Adipocyte (in vitro differentiated cells): ENCODE measurements around the gene RNF41.
"Not testable (repeated sequence)": the region's sequence is repeated elsewhere in the genome, so short reads cannot be mapped to it uniquely, and the experiment has no call there.

ENCODE experiments used
- DNase-seq: peaks from one replicate; pipeline ENCODE4 v3.0.0-alpha.2; 2015; ENCODE audit warnings: low read depth
- H3K27me3 ChIP-seq: replicated peaks from 2 replicates; pipeline ENCODE4 v1.7.0; 2013; ENCODE audit warnings: mild to moderate bottlenecking, low read length, moderate library complexity; ENCODE audit not compliant: control insufficient read depth, insufficient read depth
- H3K36me3 ChIP-seq: 2 replicates; pipeline ENCODE4 v1.7.0; 2013; ENCODE audit warnings: low read length, mild to moderate bottlenecking, moderate library complexity; ENCODE audit not compliant: control insufficient read depth, insufficient read depth, severe bottlenecking
- H3K4me1 ChIP-seq: 2 replicates; pipeline ENCODE4 v1.7.0; 2013; ENCODE audit warnings: mild to moderate bottlenecking, low read length, moderate library complexity; ENCODE audit not compliant: control insufficient read depth, insufficient read depth
- H3K4me3 ChIP-seq: 2 replicates; pipeline ENCODE4 v1.7.0; 2013; ENCODE audit warnings: mild to moderate bottlenecking, low read length, moderate library complexity
- H3K9ac ChIP-seq: 2 replicates; pipeline ENCODE4 v1.7.0; 2013; ENCODE audit warnings: mild to moderate bottlenecking, low read length, moderate library complexity
- H3K9me3 ChIP-seq: 2 replicates; pipeline ENCODE4 v1.7.0; 2013; ENCODE audit warnings: mild to moderate bottlenecking, low read length, moderate library complexity; ENCODE audit not compliant: control insufficient read depth

Gene RNF41

DNA sequence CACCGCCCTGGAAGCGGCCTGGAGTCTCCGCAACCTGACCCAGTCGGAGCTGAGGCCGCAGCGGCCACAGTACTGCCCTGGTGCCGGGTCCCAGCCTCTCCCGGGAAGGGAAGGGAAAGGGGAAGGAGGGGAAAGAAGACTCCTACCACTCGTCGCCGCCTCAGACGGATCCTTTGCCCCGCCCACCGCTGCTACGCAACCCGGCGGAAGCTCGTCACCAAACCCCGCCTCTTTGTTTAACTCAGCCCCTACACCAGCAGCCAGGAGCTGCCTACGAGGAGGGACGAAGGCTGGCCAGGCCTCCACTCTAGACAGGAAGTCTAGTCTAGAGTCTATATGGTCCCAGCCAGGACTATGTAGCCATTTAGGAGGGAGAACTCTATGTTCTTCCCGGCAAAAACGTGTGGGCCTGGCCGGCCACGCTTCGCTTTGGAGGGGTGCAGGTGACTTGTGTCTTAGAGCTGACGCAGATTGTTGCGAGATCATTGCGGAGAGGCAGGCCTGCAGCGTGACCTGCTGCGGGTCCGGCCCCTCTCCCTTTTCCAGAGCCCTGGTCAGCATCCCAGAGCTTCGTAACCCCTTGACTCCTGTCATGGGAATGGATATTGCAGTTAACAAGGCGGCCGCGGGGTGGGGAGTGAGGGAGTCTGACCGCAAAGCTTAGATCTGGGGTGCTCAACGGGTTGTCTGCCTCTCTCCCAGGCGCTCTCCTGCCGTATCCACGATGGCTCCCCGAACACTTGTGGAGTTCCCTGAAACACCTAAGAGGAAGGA lies at the start of gene RNF41:
RNF41 (minus strand) TSS at position 166 of the 774 bp plus-strand sequence. CDS start 7,875 bp downstream, outside the sequence.
- no peaks in the 10 kb centered on the region for H3K27me3 ChIP-seq
- peaks cover 24% of the 10 kb centered on the region for H3K4me1 ChIP-seq
- H3K4me3 ChIP-seq, result peak within 1 kb of the TSS; percentile 95
- peak within 1 kb of the TSS; percentile 98 for H3K9ac ChIP-seq
- H3K36me3 ChIP-seq, result no peaks in the 10 kb centered on the region
- no peaks in the 10 kb centered on the region for H3K9me3 ChIP-seq
- DNase-seq, result peak; percentile 99

- Histone ChIP-seq H3K9me3 (no peaks in the 10 kb centered on the region), H3K4me3 (no peak overlapping the region), H3K9ac (no peak overlapping the region), H3K4me1 (peaks cover 22% of the 10 kb centered on the region), H3K27me3 (no peaks in the 10 kb centered on the region), H3K36me3 (peaks cover 66% of the 10 kb centered on the region)
- DNase-seq, result peak; percentile 39
Measured at GRCh38 chr12:56271031-56271430, 49.3 kb upstream of the RNF41 start.

DNA sequence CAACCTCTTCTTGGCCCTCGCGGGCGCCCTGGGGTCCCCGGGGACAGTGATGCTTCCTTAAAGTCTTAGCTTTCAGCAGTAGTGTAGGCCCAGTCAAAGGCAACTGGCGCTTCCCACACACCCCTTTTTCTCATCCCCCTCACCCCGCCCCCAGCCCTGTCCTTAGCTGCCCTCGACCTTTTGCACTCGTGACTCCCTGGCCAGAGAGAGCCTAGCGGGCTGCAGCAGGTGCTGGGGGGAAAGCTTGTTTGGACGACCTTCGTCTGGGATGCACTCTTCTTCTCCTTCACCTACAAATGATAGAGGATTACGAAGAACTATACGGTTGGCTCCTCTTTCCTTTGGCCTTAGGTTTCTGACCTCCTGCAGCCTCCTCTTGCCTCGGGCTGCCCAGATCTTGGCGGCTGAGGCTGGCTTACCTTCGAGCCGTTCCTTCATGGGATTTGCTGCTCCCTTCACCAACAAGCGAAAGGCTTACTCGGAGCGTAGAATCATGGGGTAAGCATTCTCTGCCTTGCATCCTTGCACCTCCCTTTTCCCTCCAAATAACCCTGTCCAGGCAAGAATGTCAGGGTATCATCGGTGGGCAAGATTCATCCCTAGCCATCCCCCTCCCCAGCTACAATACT lies 45.8 kb upstream of the RNF41 start:
- peaks cover 32% of the 10 kb centered on the region for H3K36me3 ChIP-seq
- H3K27me3 ChIP-seq, result no peaks in the 10 kb centered on the region
- H3K9me3 ChIP-seq, result no peaks in the 10 kb centered on the region
- peak overlapping the region; percentile 90 for H3K4me3 ChIP-seq
- H3K4me1 ChIP-seq, result peaks cover 18% of the 10 kb centered on the region
- no peak for DNase-seq
- H3K9ac ChIP-seq, result peak overlapping the region; percentile 92

DNA sequence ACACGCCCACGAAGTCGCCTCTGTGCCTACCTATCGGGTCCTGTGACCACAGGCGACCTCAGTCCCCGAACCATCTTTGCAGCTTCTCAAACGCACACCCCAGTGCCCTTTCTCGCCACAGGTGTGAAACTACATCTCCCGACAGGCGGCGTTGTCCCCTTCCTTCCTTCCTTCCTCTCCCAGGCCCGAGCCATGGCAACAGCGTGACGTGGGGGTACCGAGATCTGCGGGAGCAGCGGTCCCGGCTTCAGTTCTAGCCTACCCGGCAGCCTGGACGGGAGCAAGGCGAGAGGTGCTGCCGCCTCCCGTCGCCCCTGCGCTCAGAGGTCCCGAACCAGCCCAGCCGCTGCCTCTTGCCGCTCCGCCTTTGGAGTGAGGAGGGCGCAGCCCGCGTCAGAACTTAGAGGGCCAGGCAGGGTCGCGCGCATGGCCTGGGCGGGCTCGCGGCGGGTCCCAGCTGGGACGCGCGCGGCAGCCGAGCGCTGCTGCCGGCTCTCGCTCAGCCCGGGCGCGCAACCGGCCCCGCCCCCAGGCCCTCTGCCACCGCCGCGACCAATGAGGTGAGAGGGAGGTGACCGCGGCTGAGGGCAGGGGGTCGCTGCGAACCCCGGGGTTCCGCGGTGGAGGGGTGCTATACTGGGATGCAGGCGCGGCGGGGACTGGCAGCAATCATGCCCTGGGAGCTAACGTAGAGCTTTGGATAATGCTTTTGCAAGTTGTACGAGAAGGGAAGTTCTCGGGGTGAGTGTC lies 45.1 kb upstream of the RNF41 start, which contains the start of gene COQ10A:
COQ10A (plus strand) TSS at position 250 of the 750 bp plus-strand sequence; CDS start at position 427, 177 bp downstream.
- DNase-seq, result peak; percentile 96
- H3K9me3 ChIP-seq, result no peaks in the 10 kb centered on the region
- H3K36me3 ChIP-seq, result peaks cover 25% of the 10 kb centered on the region
- H3K27me3 ChIP-seq, result no peaks in the 10 kb centered on the region
- H3K4me1 ChIP-seq, result peaks cover 21% of the 10 kb centered on the region
- H3K4me3 ChIP-seq, result peak within 1 kb of the TSS; percentile 90
- H3K9ac ChIP-seq, result peak within 1 kb of the TSS; percentile 92

DNA sequence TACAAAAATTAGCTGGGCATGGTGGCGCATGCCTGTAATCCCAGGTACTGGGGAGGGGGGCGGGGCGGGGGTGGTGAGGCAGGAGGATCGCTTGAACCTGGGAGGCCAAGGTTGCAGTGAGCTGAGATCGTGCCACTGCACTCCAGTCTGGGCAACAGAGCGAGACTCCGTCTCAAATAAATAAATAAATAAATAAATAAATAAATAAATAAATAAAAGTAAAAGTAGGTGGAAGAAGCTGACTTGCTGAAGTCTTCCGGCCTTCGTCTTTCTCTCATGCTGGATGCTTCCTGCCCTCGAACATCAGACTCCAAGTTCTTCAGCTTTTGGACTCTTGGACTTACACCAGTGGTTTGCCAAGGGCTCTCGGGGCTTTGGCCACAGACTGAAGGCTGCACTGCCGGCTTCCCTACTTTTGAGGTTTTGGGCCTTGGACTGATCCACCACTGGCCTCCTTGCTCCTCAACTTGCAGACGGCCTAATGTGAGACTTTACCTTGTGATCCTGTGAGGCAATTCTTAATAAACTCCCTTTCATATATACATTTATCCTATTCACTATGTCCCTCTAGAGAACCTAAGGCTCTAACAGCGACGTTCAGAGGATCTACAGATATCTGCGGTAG lies 44.5 kb upstream of the RNF41 start:
- not testable (repeated sequence) for H3K9me3 ChIP-seq, DNase-seq, H3K27me3 ChIP-seq
- peak overlapping the region; percentile 92 for H3K9ac ChIP-seq
- peaks cover 18% of the 10 kb centered on the region for H3K36me3 ChIP-seq
- H3K4me1 ChIP-seq, result peaks cover 27% of the 10 kb centered on the region
- H3K4me3 ChIP-seq, result peak overlapping the region; percentile 90

DNA sequence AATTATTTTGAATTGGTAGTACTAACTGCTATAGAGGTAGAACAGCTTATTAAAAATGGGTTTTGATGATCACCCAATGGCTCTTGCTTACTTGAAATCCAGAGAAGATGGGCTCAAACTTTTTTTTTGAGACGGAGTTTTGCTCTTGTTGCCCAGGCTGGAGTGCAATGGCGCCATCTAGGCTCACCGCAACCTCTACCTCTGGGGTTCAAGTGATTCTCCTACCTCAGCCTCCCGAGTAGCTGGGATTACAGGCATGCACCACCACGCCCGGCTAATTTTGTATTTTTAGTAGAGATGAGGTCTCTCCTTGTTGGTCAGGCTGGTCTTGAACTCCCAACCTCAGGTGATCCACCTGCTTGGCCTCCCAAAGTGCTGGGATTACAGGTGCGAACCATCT lies 41.2 kb upstream of the RNF41 start:
- H3K36me3 ChIP-seq, DNase-seq: not testable (repeated sequence)

GRCh38 chr12:56261503-56262232 lies 39.9 kb upstream of the RNF41 start:
- Histone ChIP-seq H3K27me3 (no peaks in the 10 kb centered on the region), H3K4me3 (no peak overlapping the region), H3K4me1 (peaks cover 30% of the 10 kb centered on the region), H3K9ac (no peak overlapping the region), H3K36me3 (no peaks in the 10 kb centered on the region), H3K9me3 (no peaks in the 10 kb centered on the region)
- DNase-seq, result peak; percentile 59

More for the DNA sequence above, 41.2 kb upstream of the RNF41 start:
- not testable (repeated sequence) for H3K4me3 ChIP-seq, H3K27me3 ChIP-seq, H3K9me3 ChIP-seq, H3K9ac ChIP-seq
- peaks cover 28% of the 10 kb centered on the region for H3K4me1 ChIP-seq

DNA sequence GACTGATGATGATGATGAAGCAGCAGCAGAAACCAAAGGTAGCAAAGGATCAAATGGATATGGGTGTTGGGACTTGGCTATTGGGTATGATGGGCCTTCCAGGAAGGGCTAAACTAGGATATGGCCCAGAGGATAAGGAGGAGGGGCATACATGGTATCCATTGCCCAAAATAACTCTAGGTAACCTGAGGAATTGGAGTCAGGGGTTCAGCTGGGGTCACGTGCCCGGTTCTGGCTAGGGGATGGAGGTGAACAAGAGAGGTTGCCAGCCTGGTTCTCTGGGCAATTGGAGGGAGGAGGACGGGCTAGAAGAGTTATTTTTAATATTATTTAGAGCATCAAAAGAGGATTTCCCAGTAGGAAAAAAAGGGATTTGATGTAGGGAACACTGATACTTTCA lies 39.2 kb upstream of the RNF41 start:
- no peak for DNase-seq
- no peaks in the 10 kb centered on the region for H3K27me3 ChIP-seq

DNA sequence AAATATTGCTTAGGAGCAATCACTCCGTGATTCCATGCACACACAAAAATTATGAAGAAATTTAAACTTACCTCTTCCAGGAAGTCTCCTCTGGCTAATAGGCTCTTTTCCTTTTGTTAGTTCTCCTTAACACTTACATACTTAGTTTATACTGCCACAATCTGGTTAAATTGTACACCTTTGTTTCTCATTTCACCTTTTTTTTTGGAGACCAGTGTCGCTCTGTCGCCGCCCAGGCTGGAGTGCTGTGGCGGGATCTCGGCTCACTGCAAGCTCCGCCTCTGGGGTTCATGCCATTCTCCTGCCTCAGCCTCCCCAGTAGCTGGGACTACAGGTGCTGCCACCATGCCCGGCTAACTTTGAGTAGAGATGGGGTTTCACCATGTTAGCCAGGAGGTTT lies 38.7 kb upstream of the RNF41 start:
- H3K36me3 ChIP-seq, result peaks cover 9% of the 10 kb centered on the region
- no peaks in the 10 kb centered on the region for H3K9me3 ChIP-seq
- peaks cover 36% of the 10 kb centered on the region for H3K4me1 ChIP-seq
- DNase-seq, result no peak
- no peak overlapping the region for H3K4me3 ChIP-seq
- H3K9ac ChIP-seq, result no peak overlapping the region
- H3K27me3 ChIP-seq, result no peaks in the 10 kb centered on the region

More for the DNA sequence above, 39.2 kb upstream of the RNF41 start:
- Histone ChIP-seq H3K4me3 (no peak overlapping the region), H3K36me3 (peaks cover 3% of the 10 kb centered on the region), H3K4me1 (peaks cover 32% of the 10 kb centered on the region), H3K9me3 (no peaks in the 10 kb centered on the region), H3K9ac (no peak overlapping the region)

- Histone ChIP-seq H3K4me1 (peaks cover 36% of the 10 kb centered on the region), H3K4me3 (peak overlapping the region; percentile 86), H3K9ac (peak overlapping the region; percentile 92), H3K9me3 (no peaks in the 10 kb centered on the region), H3K27me3 (no peaks in the 10 kb centered on the region), H3K36me3 (peaks cover 24% of the 10 kb centered on the region)
- DNase-seq, result no peak
Measured at GRCh38 chr12:56258820-56259183, 37.1 kb upstream of the RNF41 start.
